Measurements from ENCODE around the gene LSAMP. TPM values are rescaled to one million over a fixed set of nuclear protein-coding genes. Genes with fewer than 3 reads are reported as not detected.
"Not testable (repeated sequence)": the region's sequence is repeated elsewhere in the genome, so short reads cannot be mapped to it uniquely, and the experiment has no call there.

Gene LSAMP
- total RNA-seq, 1 experiment from 2014 or later: not detected

GRCh38 chr3:115761927-115762305 is 683.4 kb downstream of the LSAMP start:
- ChIA-PET CTCF (no interaction called here), POLR2A (ENCODE audit: unreplicated experiment) (interaction anchor here (0.6 kb wide), 1 partner anchor 476 kb away, joined by 7 read pairs; no protein-coding TSS in a partner anchor)
- Histone ChIP-seq H3K4me2 (no peak overlapping the region), H3K36me3 (ENCODE audit: low read depth) (no peaks in the 10 kb centered on the region), H3K27me3 (ENCODE audit: insufficient read depth, low read depth) (no peaks in the 10 kb centered on the region), H3K4me3 (no peak overlapping the region), H2AFZ (no peak overlapping the region), H3K9me3 (ENCODE audit: insufficient read depth, low read depth) (no peaks in the 10 kb centered on the region), H3K4me1 (replicated peaks; ENCODE audit: insufficient read depth) (peaks cover 6% of the 10 kb centered on the region; the same call in 1 of the 2 replicates), H3F3A (ENCODE audit: insufficient read depth, low read depth) (no peaks in the 10 kb centered on the region), H3K27ac (no peak overlapping the region), H4K20me1 (ENCODE audit: insufficient read depth) (no peaks in the 10 kb centered on the region), H3K79me2 (ENCODE audit: low read depth) (no peaks in the 10 kb centered on the region), H3K9me2 (ENCODE audit: insufficient read depth) (no peaks in the 10 kb centered on the region)
- intact Hi-C loops (cut with micrococcal nuclease; ENCODE audit: unreplicated experiment): loop anchor here (10.0 kb wide), 1 partner anchor 47 kb away; no protein-coding TSS in a partner anchor
- DNase-seq: no peak
- TF ChIP-seq, protein P1, sequence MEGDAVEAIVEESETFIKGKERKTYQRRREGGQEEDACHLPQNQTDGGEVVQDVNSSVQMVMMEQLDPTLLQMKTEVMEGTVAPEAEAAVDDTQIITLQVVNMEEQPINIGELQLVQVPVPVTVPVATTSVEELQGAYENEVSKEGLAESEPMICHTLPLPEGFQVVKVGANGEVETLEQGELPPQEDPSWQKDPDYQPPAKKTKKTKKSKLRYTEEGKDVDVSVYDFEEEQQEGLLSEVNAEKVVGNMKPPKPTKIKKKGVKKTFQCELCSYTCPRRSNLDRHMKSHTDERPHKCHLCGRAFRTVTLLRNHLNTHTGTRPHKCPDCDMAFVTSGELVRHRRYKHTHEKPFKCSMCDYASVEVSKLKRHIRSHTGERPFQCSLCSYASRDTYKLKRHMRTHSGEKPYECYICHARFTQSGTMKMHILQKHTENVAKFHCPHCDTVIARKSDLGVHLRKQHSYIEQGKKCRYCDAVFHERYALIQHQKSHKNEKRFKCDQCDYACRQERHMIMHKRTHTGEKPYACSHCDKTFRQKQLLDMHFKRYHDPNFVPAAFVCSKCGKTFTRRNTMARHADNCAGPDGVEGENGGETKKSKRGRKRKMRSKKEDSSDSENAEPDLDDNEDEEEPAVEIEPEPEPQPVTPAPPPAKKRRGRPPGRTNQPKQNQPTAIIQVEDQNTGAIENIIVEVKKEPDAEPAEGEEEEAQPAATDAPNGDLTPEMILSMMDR (conservative IDR thresholded peaks at IDR 0.05): no peak
- no peak for TF ChIP-seq EZH2 (IDR thresholded peaks at IDR 0.05; ENCODE audit: low read depth)
- no TSS peak for BruUV-seq (replicated peaks)

DNA sequence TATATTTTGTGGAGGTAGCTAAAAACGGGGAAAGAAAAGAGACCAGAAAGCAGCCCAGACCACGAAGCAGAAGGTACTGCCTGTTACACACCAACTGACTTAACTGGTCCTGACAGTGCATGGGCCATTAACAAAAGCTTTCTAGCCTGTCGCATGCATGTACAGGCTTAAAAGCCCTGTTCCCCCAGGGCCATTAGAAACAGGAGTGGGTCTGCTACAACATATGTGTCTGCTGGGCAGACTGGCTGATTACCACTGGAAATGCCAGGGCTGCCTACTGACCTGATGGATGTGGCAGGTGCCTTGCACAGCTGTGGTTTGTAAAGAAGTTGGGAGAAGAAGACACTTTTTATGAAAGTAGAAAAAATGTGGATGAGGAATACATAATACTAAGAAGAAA is 684.6 kb downstream of the LSAMP start:
- no peak for DNase-seq
- CTCF ChIA-PET: no interaction called here
- Histone ChIP-seq H3K4me1 (replicated peaks; ENCODE audit: insufficient read depth) (no peaks in the 10 kb centered on the region), H3K9me2 (ENCODE audit: insufficient read depth) (no peaks in the 10 kb centered on the region), H3F3A (ENCODE audit: insufficient read depth, low read depth) (no peaks in the 10 kb centered on the region), H3K9me3 (ENCODE audit: insufficient read depth, low read depth) (no peaks in the 10 kb centered on the region), H3K4me2 (no peak overlapping the region), H3K27me3 (ENCODE audit: insufficient read depth, low read depth) (no peaks in the 10 kb centered on the region), H3K27ac (no peak overlapping the region), H3K36me3 (ENCODE audit: low read depth) (no peaks in the 10 kb centered on the region), H3K4me3 (no peak overlapping the region), H2AFZ (no peak overlapping the region; the same call in 1 of the 2 replicates), H3K79me2 (ENCODE audit: low read depth) (no peaks in the 10 kb centered on the region), H4K20me1 (ENCODE audit: insufficient read depth) (no peaks in the 10 kb centered on the region)
- POLR2A ChIA-PET (ENCODE audit: unreplicated experiment): no interaction called here
- intact Hi-C loops (cut with micrococcal nuclease; ENCODE audit: unreplicated experiment): loop anchor here (10.0 kb wide), 1 partner anchor 46 kb away; no protein-coding TSS in a partner anchor
- BruUV-seq (replicated peaks): no TSS peak
- TF ChIP-seq, protein P1 (conservative IDR thresholded peaks at IDR 0.05): no peak
- TF ChIP-seq EZH2 (IDR thresholded peaks at IDR 0.05; ENCODE audit: low read depth): no peak

DNA sequence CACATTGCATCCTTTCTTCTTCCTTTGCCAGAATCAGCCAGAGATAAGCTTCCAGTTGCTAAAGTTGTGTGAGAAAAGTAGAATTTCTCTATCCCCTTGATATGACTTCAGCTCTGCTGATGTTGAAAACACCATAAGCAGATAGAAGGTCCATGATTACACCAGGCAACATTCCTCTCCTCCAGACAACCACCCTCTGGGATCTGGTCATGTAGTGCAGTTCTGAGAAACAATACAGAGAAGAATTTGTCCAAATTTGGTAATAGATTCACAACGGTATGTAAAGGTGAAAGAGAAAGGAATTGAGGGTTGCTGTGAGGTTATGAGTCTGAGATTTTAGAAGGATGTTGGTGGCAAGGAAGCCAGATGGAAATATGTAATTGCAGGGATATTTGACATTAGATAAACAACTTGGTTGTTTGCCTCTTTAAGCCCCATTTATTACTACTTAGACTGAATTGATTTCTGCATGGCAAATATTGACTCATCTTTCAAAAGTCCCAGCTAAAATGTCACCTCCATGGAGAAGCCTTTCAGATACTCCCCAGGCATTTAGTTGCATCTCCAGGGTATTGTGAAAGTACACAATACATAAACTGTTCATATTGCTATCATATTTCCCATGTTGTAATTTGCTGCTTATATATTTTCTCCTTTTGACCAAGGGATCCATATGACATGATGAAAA is 687.1 kb downstream of the LSAMP start:
- no peaks in the 10 kb centered on the region for H4K20me1 ChIP-seq (ENCODE audit: insufficient read depth)
- ChIA-PET POLR2A (ENCODE audit: unreplicated experiment) (interaction anchor here (0.6 kb wide), 1 partner anchor 59 kb away, joined by 7 read pairs; no protein-coding TSS in a partner anchor), CTCF (no interaction called here)
- no peak overlapping the region for H3K4me2 ChIP-seq
- H2AFZ ChIP-seq: no peak overlapping the region
- no peak for TF ChIP-seq EZH2 (IDR thresholded peaks at IDR 0.05; ENCODE audit: low read depth)
- TF ChIP-seq, protein P1 (conservative IDR thresholded peaks at IDR 0.05): no peak
- H3K9me3 ChIP-seq (ENCODE audit: insufficient read depth, low read depth): no peaks in the 10 kb centered on the region
- no peaks in the 10 kb centered on the region for H3K36me3 ChIP-seq (ENCODE audit: low read depth)
- intact Hi-C loops (cut with micrococcal nuclease; ENCODE audit: unreplicated experiment): no loop called here
- H3K27ac ChIP-seq: no peak overlapping the region
- peaks cover 10% of the 10 kb centered on the region for H3K27me3 ChIP-seq (ENCODE audit: insufficient read depth, low read depth)
- H3K4me3 ChIP-seq: no peak overlapping the region
- no peaks in the 10 kb centered on the region for H3K4me1 ChIP-seq (replicated peaks; ENCODE audit: insufficient read depth)
- H3K9me2 ChIP-seq (ENCODE audit: insufficient read depth): no peaks in the 10 kb centered on the region
- DNase-seq: no peak
- no peaks in the 10 kb centered on the region for H3K79me2 ChIP-seq (ENCODE audit: low read depth)
- BruUV-seq (replicated peaks): no TSS peak
- no peaks in the 10 kb centered on the region for H3F3A ChIP-seq (ENCODE audit: insufficient read depth, low read depth)

DNA sequence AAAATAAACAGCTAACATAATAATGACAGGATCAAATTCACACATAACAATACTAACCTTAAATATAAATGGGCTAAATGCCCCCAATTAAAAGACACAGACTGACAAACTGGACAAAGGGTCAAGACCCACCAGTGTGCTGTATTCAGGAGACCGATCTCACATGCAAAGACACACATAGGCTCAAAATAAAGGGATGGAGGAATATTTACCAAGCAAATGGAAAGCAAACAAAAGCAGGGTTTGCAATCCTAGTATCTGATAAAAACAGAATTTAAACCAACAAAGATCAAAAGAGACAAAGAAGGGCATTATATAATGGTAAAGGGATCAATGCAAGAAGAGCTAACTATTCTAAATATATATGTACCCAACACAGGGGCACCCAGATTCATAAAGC is 692.3 kb downstream of the LSAMP start:
- H2AFZ ChIP-seq; intact Hi-C loops (cut with micrococcal nuclease; ENCODE audit: unreplicated experiment); H3K4me3 ChIP-seq; H3F3A ChIP-seq (ENCODE audit: insufficient read depth, low read depth); H3K27ac ChIP-seq; H3K4me1 ChIP-seq (replicated peaks; ENCODE audit: insufficient read depth); H3K4me2 ChIP-seq; H3K9me3 ChIP-seq (ENCODE audit: insufficient read depth, low read depth); POLR2A ChIA-PET (ENCODE audit: unreplicated experiment); H3K36me3 ChIP-seq (ENCODE audit: low read depth); DNase-seq; CTCF ChIA-PET; BruUV-seq (replicated peaks); H3K9me2 ChIP-seq (ENCODE audit: insufficient read depth); H3K79me2 ChIP-seq (ENCODE audit: low read depth); H4K20me1 ChIP-seq (ENCODE audit: insufficient read depth): not testable (repeated sequence)
- H3K27me3 ChIP-seq (ENCODE audit: insufficient read depth, low read depth): peaks cover 22% of the 10 kb centered on the region

Measured in PC-9 (cell line).